Ascending aorta (tissue), 2 donors: ENCODE results near the gene ZNF221. TPM values are rescaled to one million over a fixed set of nuclear protein-coding genes. Genes with fewer than 3 reads are reported as not detected.
"Not testable (repeated sequence)": the region's sequence is repeated elsewhere in the genome, so short reads cannot be mapped to it uniquely, and the experiment has no call there.

Experiments
- DNase-seq, 2 donors: peaks; one replicate each; pipeline ENCODE4 v3.0.0-alpha.2; 2019; ENCODE audit warnings: low spot score in 2 of 2
- H3K27ac ChIP-seq, 2 donors: fragments of 200-600 bp; sonication (generic); one replicate each; pipeline ENCODE4 v1.5.1; 2016 to 2017; ENCODE audit warnings: mild to moderate bottlenecking in 1 of 2
- H3K27me3 ChIP-seq: fragments of 200-600 bp; sonication (generic); one replicate; pipeline ENCODE4 v1.5.1; 2017
- H3K36me3 ChIP-seq, 2 donors: fragments of 200-600 bp; sonication (generic); one replicate each; pipeline ENCODE4 v1.5.1; 2016
- H3K4me1 ChIP-seq, 2 donors: fragments of 200-600 bp; sonication (generic); one replicate each; pipeline ENCODE4 v1.5.1; 2016 to 2017; ENCODE audit warnings: mild to moderate bottlenecking in 1 of 2
- H3K4me3 ChIP-seq, 2 donors: fragments of 200-600 bp; sonication (generic); one replicate each; pipeline ENCODE4 v1.5.1; 2016 to 2017; ENCODE audit warnings: mild to moderate bottlenecking in 1 of 2
- H3K9me3 ChIP-seq, 2 donors: fragments of 200-600 bp; sonication (generic); one replicate each; pipeline ENCODE4 v1.5.1; 2016
- intact Hi-C: fragments of 100-400 bp; cut with DNase I; formaldehyde crosslinking; loops from one replicate; pipeline ENCODE4 v1.15.1; 2023
- total RNA-seq: library from RNA; depleted of rRNA; stranded (reverse); fragments of >200 nt; gene quantifications from one replicate; pipeline ENCODE4 v1.1.0, GENCODE V29; 2016
- TF ChIP-seq, protein P1 (sequence below), 3 experiments: fragments of 200-600 bp in 2 of 3; fragments of 450-650 bp in 1 of 3; sonication (generic) in 2 of 3; IDR thresholded peaks; one replicate each; pipeline ENCODE4 v1.5.1; 2016 to 2019; ENCODE audit warnings: antibody characterized with exemption in 3 of 3, mild to moderate bottlenecking in 1 of 3, moderate library complexity in 1 of 3

The ZNF221 gene
- total RNA-seq, 1 donor from 2014 or later = 2.6 TPM

DNA sequence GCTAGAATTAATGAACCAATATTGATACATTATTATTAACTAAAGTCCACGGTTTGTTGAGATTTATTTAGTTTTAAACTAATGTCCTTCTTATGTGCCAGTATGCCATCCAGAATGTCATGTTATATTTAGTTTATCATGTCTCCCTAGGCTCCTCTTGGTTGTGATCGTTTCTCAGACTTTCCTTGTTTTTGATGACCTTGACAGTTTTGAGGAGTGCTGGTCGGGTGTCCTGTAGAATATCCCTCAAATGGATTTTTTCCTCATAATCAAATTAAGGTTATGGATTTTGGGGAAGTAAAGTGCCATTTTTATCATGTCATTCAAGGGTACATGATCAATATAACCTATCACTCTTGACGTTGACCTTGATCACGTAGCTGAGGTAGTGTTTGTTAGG, 9.8 kb upstream of the ZNF221 start:
- H3K9me3 ChIP-seq = peaks cover 0 to 5% of the 10 kb centered on the region in 2 donors
- TF ChIP-seq, protein P1, sequence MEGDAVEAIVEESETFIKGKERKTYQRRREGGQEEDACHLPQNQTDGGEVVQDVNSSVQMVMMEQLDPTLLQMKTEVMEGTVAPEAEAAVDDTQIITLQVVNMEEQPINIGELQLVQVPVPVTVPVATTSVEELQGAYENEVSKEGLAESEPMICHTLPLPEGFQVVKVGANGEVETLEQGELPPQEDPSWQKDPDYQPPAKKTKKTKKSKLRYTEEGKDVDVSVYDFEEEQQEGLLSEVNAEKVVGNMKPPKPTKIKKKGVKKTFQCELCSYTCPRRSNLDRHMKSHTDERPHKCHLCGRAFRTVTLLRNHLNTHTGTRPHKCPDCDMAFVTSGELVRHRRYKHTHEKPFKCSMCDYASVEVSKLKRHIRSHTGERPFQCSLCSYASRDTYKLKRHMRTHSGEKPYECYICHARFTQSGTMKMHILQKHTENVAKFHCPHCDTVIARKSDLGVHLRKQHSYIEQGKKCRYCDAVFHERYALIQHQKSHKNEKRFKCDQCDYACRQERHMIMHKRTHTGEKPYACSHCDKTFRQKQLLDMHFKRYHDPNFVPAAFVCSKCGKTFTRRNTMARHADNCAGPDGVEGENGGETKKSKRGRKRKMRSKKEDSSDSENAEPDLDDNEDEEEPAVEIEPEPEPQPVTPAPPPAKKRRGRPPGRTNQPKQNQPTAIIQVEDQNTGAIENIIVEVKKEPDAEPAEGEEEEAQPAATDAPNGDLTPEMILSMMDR (IDR thresholded peaks at IDR 0.05) = no peak
- DNase-seq = no peak
- no peaks in the 10 kb centered on the region for H3K4me1 ChIP-seq
- H3K4me3 ChIP-seq = no peak overlapping the region
- no peaks in the 10 kb centered on the region for H3K27me3 ChIP-seq
- no peaks in the 10 kb centered on the region for H3K36me3 ChIP-seq
- intact Hi-C loops = no loop called here
- H3K27ac ChIP-seq = no peak overlapping the region

DNA sequence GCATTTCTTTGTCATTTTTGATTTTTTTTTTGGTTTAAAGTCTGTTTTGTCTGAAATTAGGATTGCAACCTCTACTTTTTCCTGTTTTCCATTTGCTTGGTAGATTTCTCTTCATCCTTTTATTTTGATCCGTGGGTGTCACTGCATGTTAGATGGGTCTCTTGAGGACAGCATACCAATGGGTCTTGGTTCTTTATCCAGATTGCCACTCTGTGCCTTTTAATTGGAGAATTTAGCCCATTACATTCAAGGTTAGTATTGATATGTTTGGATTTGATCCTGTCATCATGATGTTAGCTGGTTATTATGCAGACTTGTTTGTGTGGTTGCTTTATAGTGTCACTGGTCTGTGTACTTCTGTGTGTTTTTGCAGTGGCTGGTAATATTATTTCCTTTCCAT, 3.6 kb upstream of the ZNF221 start:
- H3K4me1 ChIP-seq, H3K27ac ChIP-seq, H3K36me3 ChIP-seq, intact Hi-C loops, DNase-seq, H3K27me3 ChIP-seq, H3K4me3 ChIP-seq: not testable (repeated sequence)
- peaks cover 0 to 24% of the 10 kb centered on the region in 2 donors for H3K9me3 ChIP-seq

- H3K4me3 ChIP-seq, DNase-seq, H3K4me1 ChIP-seq, H3K27ac ChIP-seq, H3K27me3 ChIP-seq: not testable (repeated sequence)
- H3K9me3 ChIP-seq = peaks cover 9 to 40% of the 10 kb centered on the region in 2 donors
- peaks cover 0 to 15% of the 10 kb centered on the region in 2 donors for H3K36me3 ChIP-seq
- intact Hi-C loops = loop anchor here (5.0 kb wide), 1 partner anchor 262 kb away; the partner anchor contains the start of gene ZNF227
These were observed 1.2 kb upstream of the ZNF221 start for GRCh38 chr19:43949803-43950202.

DNA sequence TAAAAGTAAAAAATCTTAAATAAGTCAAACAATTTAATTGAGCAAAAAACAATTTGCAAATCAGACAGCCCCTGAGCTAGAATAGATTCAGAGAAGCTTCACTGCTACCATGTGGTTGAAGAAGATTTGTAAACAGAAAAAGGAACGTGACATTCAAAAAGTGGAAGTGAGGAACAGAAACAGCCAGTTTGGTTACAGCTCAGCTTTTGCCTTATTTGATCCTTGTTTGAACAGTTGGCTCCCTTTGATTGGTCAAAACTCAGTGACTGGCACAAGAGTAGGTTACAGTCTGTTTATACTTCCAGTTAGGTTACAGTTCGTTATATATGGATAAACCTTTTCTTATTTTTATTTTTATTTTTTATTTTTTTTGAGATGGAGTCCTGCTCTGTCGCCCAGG, 5.8 kb downstream of the ZNF221 start:
- Histone ChIP-seq H3K4me3 (no peak overlapping the region), H3K27ac (no peak overlapping the region), H3K4me1 (no peaks in the 10 kb centered on the region), H3K36me3 (peaks cover 5 to 29% of the 10 kb centered on the region in 2 donors), H3K9me3 (peaks cover 73 to 86% of the 10 kb centered on the region in 2 donors), H3K27me3 (no peaks in the 10 kb centered on the region)
- TF ChIP-seq, protein P1 (IDR thresholded peaks at IDR 0.05) = no peak
- no peak for DNase-seq
- intact Hi-C loops = no loop called here

GRCh38 chr19:43957891-43958290, 6.9 kb downstream of the ZNF221 start:
- no peak for DNase-seq
- no peaks in the 10 kb centered on the region for H3K27me3 ChIP-seq
- H3K36me3 ChIP-seq = peaks cover 7 to 40% of the 10 kb centered on the region in 2 donors
- TF ChIP-seq, protein P1 (IDR thresholded peaks at IDR 0.05) = no peak
- H3K4me3 ChIP-seq = no peak overlapping the region
- intact Hi-C loops = no loop called here
- no peaks in the 10 kb centered on the region for H3K4me1 ChIP-seq
- peaks cover 82 to 92% of the 10 kb centered on the region in 2 donors for H3K9me3 ChIP-seq
- no peak overlapping the region for H3K27ac ChIP-seq

- no peaks in the 10 kb centered on the region for H3K27me3 ChIP-seq
- H3K4me3 ChIP-seq = no peak overlapping the region
- intact Hi-C loops = no loop called here
- H3K4me1 ChIP-seq = no peaks in the 10 kb centered on the region
- H3K36me3 ChIP-seq = peaks cover 25 to 44% of the 10 kb centered on the region in 2 donors
- H3K9me3 ChIP-seq = peaks cover 92 to 100% of the 10 kb centered on the region in 2 donors
- no peak overlapping the region for H3K27ac ChIP-seq
- DNase-seq = no peak
- TF ChIP-seq, protein P1 (IDR thresholded peaks at IDR 0.05) = no peak
These were observed 9.4 kb downstream of the ZNF221 start for GRCh38 chr19:43960411-43960810.
